ENCODE data around the gene PARVA.

GRCh38 chr11:12375720-12376119 lies 1.7 kb upstream of the PARVA start:
- TF ChIP-seq TCF12 (IDR thresholded peaks at IDR 0.05; ENCODE audit: low read depth): no peak
- no peak for TF ChIP-seq YY1 (IDR thresholded peaks at IDR 0.05; ENCODE audit: low read depth)
- no peak for TF ChIP-seq REST (IDR thresholded peaks at IDR 0.05; ENCODE audit: low read depth)

All from Ishikawa (cell line).